ENCODE measurements around the gene NAALAD2.
"Not testable (repeated sequence)": the region's sequence is repeated elsewhere in the genome, so short reads cannot be mapped to it uniquely, and the experiment has no call there.

Gene NAALAD2

GRCh38 chr11:90197377-90197776 is 62.9 kb downstream of the NAALAD2 start:
- DNase-seq, result no peak

GRCh38 chr11:90202342-90202741 is 67.9 kb downstream of the NAALAD2 start:
- no peak for DNase-seq

GRCh38 chr11:90204407-90204806 is 69.9 kb downstream of the NAALAD2 start:
- DNase-seq, result no peak

GRCh38 chr11:90204832-90205646 is 70.6 kb downstream of the NAALAD2 start:
- DNase-seq, result no peak

- DNase-seq, result not testable (repeated sequence)
Observed at GRCh38 chr11:90207992-90208391, 73.5 kb downstream of the NAALAD2 start.

- DNase-seq, result no peak
Observed at GRCh38 chr11:90208857-90209256, 74.4 kb downstream of the NAALAD2 start.

- no peak for DNase-seq
Observed at GRCh38 chr11:90213322-90213721, 78.9 kb downstream of the NAALAD2 start.

- DNase-seq, result no peak
Observed at GRCh38 chr11:90216611-90217010, 82.1 kb downstream of the NAALAD2 start.

GRCh38 chr11:90218606-90219005 is 84.1 kb downstream of the NAALAD2 start:
- no peak for DNase-seq

- DNase-seq, result no peak
Observed at GRCh38 chr11:90219438-90219837, 85.0 kb downstream of the NAALAD2 start.

- DNase-seq, result no peak
Observed at GRCh38 chr11:90220391-90220790, 85.9 kb downstream of the NAALAD2 start.

GRCh38 chr11:90221803-90222458 is 87.5 kb downstream of the NAALAD2 start:
- DNase-seq, result no peak

GRCh38 chr11:90222459-90223247 is 88.2 kb downstream of the NAALAD2 start, which contains the start of gene CHORDC1:
Gene CHORDC1, minus strand, starts transcription at chr11:90223049. Its CDS starts 95 bp downstream, at chr11:90222954.
- peak; percentile 77 for DNase-seq

GRCh38 chr11:90223248-90223585 is 88.8 kb downstream of the NAALAD2 start:
- DNase-seq, result no peak

GRCh38 chr11:90228056-90228455 is 93.6 kb downstream of the NAALAD2 start:
- no peak for DNase-seq

- no peak for DNase-seq
Observed at GRCh38 chr11:90229791-90230190, 95.3 kb downstream of the NAALAD2 start.

- DNase-seq, result no peak
Observed at GRCh38 chr11:90234977-90235376, 100.5 kb downstream of the NAALAD2 start.

GRCh38 chr11:90235526-90235925 is 101.1 kb downstream of the NAALAD2 start:
- DNase-seq, result no peak

GRCh38 chr11:90237004-90237403 is 102.5 kb downstream of the NAALAD2 start:
- no peak for DNase-seq

GRCh38 chr11:90239967-90240636 is 105.6 kb downstream of the NAALAD2 start:
- not testable (repeated sequence) for DNase-seq

GRCh38 chr11:90241414-90241813 is 107.0 kb downstream of the NAALAD2 start:
- DNase-seq, result no peak
